ENCODE measurements around the gene FHL2. TPM values are rescaled to one million over a fixed set of nuclear protein-coding genes. Genes with fewer than 3 reads are reported as not detected.
A peak's percentile ranks its signal among the peaks of the same experiment; 100 is the strongest.

The FHL2 gene, protein sequence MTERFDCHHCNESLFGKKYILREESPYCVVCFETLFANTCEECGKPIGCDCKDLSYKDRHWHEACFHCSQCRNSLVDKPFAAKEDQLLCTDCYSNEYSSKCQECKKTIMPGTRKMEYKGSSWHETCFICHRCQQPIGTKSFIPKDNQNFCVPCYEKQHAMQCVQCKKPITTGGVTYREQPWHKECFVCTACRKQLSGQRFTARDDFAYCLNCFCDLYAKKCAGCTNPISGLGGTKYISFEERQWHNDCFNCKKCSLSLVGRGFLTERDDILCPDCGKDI
- 10 to 100 TPM in 3 of 6 experiments, 1 to 10 TPM in 3; 4.2 to 36.6 (median 12.0) TPM for total RNA-seq
- long read RNA-seq: 0 reads

DNA sequence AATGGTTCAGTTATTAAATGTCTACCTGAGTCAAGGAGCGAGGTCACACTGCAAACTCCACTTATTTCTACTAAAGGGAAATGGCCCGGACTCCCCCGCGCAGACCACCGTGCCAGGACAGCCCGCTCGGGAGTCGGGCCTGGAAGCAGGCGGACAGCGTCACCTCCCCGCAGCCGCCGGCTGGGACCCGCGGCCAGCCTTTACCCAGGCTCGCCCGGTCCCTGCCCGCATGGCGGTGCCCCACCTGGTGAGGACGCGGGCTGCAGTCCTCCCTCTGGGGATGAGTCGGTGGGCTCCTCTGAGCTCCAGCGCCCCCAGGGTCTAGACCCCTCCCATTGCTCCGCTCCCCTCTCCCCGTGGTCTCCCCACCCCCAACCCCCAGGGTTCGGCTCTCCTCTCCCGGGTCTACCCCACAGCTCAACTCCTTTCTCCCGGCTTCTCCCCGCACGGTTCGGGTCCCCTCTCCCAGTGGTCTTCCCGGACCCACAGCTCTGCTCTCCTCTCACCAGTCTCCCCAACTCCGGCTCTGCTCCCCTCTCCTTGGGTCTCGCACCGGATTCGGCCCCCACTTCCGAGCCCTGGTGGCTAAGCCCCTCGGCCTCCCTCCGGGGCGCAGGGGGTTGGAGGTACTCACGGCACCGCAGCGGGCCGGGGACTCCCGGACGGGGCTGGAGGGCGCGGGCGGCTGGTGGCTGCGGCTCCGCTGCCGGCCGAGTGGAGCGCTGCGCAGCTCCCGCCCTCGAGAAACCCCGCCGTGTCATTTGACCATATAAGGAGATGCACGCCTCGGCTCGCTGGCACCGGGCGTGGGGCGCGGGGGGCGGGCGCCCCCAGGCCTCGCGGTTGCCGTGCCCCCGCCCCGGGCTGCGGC lies at the start of gene FHL2:
FHL2 (minus strand) TSS at position 716 of the 871 bp plus-strand sequence. CDS start 12,535 bp downstream, outside the sequence.
- peak; percentile 94 to 97 (median 96) for ATAC-seq
- intact Hi-C loops (cut with DNase I): no loop called here
- TF ChIP-seq POLR2A (IDR thresholded peaks at IDR 0.05): peak; percentile 95
- TF ChIP-seq, protein P1, sequence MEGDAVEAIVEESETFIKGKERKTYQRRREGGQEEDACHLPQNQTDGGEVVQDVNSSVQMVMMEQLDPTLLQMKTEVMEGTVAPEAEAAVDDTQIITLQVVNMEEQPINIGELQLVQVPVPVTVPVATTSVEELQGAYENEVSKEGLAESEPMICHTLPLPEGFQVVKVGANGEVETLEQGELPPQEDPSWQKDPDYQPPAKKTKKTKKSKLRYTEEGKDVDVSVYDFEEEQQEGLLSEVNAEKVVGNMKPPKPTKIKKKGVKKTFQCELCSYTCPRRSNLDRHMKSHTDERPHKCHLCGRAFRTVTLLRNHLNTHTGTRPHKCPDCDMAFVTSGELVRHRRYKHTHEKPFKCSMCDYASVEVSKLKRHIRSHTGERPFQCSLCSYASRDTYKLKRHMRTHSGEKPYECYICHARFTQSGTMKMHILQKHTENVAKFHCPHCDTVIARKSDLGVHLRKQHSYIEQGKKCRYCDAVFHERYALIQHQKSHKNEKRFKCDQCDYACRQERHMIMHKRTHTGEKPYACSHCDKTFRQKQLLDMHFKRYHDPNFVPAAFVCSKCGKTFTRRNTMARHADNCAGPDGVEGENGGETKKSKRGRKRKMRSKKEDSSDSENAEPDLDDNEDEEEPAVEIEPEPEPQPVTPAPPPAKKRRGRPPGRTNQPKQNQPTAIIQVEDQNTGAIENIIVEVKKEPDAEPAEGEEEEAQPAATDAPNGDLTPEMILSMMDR (IDR thresholded peaks at IDR 0.05): peak; percentile 42 to 58 (median 52)
- Histone ChIP-seq H3K4me3 (peak within 1 kb of the TSS; percentile 62 to 67 (median 63)), H3K4me1 (peaks cover 0 to 7% (median 0%) of the 10 kb centered on the region in 4 donors), H3K36me3 (no peaks in the 10 kb centered on the region), H3K27ac (peak within 1 kb of the TSS; percentile 66 to 74 (median 70)), H3K9me3 (no peaks in the 10 kb centered on the region), H3K27me3 (no peaks in the 10 kb centered on the region)
- peak; percentile 69 to 80 (median 73) for DNase-seq
- under 1% methylated on average over 28 of the region's 74 CpGs for WGBS (ENCODE audit: insufficient coverage, low coverage, low lambda C conversion rate, missing lambda C conversion rate)

DNA sequence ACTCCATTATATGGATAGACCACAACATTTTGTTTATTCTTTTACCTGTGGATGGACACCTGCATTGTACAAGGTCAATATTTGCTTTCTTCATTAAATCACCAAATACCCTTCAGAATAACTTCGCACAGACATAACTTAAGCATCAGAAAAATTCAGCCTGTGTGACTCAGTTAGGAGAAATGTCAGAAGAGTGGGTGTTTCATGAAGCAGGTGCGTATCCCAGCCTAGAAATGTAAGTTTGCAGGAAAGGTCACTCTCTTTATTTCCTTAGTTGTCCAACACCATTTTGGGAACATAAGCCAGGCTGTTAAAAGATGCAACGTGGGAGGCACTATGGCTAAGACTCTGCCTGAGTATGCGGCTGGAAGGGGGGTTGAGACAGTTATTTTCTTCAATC lies 48.6 kb upstream of the FHL2 start:
- H3K4me3 ChIP-seq: no peak overlapping the region
- H3K36me3 ChIP-seq: no peaks in the 10 kb centered on the region
- H3K4me1 ChIP-seq: no peaks in the 10 kb centered on the region
- H3K27ac ChIP-seq: no peak overlapping the region
- TF ChIP-seq, protein P1 (IDR thresholded peaks at IDR 0.05): no peak
- TF ChIP-seq POLR2A (IDR thresholded peaks at IDR 0.05): no peak
- H3K9me3 ChIP-seq: no peaks in the 10 kb centered on the region
- DNase-seq: no peak
- H3K27me3 ChIP-seq: no peaks in the 10 kb centered on the region
- intact Hi-C loops (cut with DNase I): no loop called here
- WGBS (ENCODE audit: insufficient coverage, low coverage, low lambda C conversion rate, missing lambda C conversion rate): 75% methylated on average over 3 of the region's 4 CpGs
- ATAC-seq: no peak

DNA sequence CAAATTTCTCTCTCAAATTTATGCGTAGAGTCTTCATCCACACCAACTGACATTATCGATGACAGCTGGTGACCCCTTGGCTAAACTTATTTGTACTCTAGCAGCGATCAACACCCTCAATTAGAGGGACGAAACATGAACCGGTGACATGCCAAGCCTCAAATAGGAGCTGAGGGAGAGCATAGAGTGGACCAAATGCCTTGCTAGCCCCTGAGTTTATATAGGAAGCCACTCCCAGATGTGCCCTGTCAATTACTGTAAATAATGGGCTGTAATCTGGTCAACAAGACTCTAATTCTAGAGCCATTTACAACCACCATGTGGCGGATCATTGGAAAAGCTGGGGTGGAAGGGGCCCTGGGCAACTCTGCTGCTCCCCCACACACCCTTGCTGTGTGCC lies 47.6 kb upstream of the FHL2 start:
- no peak overlapping the region for H3K27ac ChIP-seq
- WGBS (ENCODE audit: insufficient coverage, low coverage, low lambda C conversion rate, missing lambda C conversion rate): 95% methylated on average over 5 of the region's 6 CpGs
- H3K36me3 ChIP-seq: no peaks in the 10 kb centered on the region
- no peaks in the 10 kb centered on the region for H3K4me1 ChIP-seq
- no peak for ATAC-seq
- H3K4me3 ChIP-seq: no peak overlapping the region
- no peaks in the 10 kb centered on the region for H3K27me3 ChIP-seq
- no peak for TF ChIP-seq POLR2A (IDR thresholded peaks at IDR 0.05)
- TF ChIP-seq, protein P1 (IDR thresholded peaks at IDR 0.05): no peak
- H3K9me3 ChIP-seq: no peaks in the 10 kb centered on the region
- no peak for DNase-seq
- intact Hi-C loops (cut with DNase I): no loop called here

DNA sequence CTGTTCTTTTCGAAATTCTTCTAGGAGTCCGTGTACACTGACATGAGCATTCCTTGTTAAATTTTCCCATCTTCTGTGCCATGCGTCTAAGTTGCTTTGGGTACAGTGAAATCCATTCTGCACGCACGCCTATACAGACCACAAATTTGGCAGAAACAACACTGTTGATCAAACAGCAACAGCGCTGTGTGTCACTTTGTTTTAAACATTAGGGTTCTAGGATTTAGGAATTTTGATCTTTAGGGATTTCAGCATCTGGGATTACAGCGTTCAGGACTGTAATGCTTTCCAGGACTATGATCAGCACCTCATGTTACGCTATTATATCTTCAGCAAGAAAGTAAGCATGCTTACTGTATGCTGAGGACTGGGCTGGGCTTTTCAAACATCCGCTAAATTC lies 47.1 kb upstream of the FHL2 start:
- intact Hi-C loops (cut with DNase I): no loop called here
- H3K4me3 ChIP-seq: no peak overlapping the region
- H3K36me3 ChIP-seq: no peaks in the 10 kb centered on the region
- no peak for ATAC-seq
- WGBS (ENCODE audit: insufficient coverage, low coverage, low lambda C conversion rate, missing lambda C conversion rate): 72% methylated on average over 8 of the region's 9 CpGs
- DNase-seq: no peak
- H3K4me1 ChIP-seq: no peaks in the 10 kb centered on the region
- no peak overlapping the region for H3K27ac ChIP-seq
- TF ChIP-seq POLR2A (IDR thresholded peaks at IDR 0.05): no peak
- TF ChIP-seq, protein P1 (IDR thresholded peaks at IDR 0.05): no peak
- no peaks in the 10 kb centered on the region for H3K27me3 ChIP-seq
- no peaks in the 10 kb centered on the region for H3K9me3 ChIP-seq

All from right lobe of liver (tissue), 6 donors.